Tongue (tissue), 2 donors: Measurements from ENCODE around the gene NTF3. TPM values are rescaled to one million over a fixed set of nuclear protein-coding genes. Genes with fewer than 3 reads are reported as not detected.
"Not testable (repeated sequence)": the region's sequence is repeated elsewhere in the genome, so short reads cannot be mapped to it uniquely, and the experiment has no call there.

Source experiments
- DNase-seq: peaks from one replicate; pipeline ENCODE4 v3.0.0-alpha.2; 2015
- total RNA-seq: library from RNA; depleted of rRNA; stranded (reverse); fragments of >200 nt; gene quantifications from one replicate; pipeline ENCODE4 v1.2.3, GENCODE V29; 2014

Gene NTF3
- total RNA-seq, 1 donor from 2014 or later: 1.6 TPM

DNA sequence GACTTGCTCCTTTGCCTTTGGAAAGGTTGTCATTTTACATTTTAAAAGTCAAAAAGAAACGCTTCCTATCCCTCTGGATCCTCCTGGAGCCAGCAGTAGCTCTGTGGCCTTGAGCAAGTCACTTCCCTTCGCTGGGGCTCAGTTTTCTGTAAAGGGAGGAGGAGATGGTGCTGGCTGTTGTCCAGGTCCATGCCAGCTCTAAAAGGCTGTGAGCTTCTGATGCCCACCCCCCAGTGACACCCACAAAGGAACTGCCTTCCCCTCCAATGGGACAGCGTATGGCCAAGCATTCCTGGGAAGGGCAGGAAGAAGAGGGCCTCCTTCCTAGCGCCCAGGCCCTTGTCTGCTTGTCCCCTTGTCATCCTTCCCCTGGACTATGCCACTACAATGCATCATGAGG, 81.5 kb downstream of the NTF3 start:
- no peak for DNase-seq

DNA sequence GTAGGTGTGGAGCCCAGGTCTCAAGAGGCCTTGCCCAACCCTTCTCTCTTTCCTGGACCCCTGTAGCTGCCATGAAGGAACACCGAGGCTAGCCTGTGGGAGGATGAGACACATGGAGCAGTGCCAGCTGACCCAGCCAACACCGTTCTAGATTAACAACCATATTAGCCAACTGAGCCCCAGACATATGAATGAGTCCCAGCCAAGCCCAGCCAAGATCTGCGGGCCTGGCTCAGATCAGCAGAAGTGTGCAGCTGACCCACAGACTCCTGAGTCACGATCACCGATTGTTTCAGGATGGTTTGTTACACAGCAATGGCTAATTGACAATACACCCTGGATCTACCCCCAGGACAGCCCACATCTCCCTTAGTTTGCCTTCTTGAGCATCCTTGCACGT, 82.1 kb downstream of the NTF3 start:
- DNase-seq: no peak

DNA sequence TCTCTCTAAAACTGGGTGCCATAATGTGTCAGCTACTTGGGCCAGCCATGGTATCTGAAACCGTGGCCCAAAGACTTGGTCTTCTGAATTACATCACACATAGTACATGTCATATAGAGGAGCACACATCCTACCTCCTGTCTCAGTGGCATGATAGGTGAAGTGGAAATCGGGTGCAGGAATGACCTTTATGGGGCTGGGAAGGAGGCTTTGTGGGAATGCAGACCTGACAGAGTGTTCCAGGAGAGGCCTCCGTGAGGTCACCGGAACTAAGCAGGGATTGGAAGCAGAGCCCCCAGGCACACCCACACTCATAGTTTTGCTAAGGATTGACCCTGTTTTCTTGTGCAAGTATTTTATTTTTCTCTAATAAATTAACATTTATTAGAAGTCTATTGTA, 82.6 kb downstream of the NTF3 start:
- DNase-seq: no peak

DNA sequence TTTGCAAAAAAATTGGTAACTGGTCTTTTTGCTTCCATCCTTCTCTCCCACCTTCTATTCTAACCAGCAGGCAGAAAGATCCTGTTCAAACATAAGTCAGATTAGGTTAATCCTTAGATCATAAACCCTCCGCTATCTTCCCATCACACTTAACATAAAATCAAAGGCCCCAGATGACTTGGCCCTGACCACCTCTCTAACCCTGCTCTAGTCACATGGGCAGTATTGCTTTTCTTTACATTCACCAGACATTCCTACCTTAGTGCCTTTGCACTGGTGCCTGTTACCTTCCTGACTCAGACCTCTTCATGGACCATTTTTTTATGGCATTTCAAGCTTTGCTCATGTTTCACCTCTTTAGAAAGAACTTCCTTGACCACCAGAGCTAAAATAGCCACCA, 83.5 kb downstream of the NTF3 start:
- no peak for DNase-seq

DNA sequence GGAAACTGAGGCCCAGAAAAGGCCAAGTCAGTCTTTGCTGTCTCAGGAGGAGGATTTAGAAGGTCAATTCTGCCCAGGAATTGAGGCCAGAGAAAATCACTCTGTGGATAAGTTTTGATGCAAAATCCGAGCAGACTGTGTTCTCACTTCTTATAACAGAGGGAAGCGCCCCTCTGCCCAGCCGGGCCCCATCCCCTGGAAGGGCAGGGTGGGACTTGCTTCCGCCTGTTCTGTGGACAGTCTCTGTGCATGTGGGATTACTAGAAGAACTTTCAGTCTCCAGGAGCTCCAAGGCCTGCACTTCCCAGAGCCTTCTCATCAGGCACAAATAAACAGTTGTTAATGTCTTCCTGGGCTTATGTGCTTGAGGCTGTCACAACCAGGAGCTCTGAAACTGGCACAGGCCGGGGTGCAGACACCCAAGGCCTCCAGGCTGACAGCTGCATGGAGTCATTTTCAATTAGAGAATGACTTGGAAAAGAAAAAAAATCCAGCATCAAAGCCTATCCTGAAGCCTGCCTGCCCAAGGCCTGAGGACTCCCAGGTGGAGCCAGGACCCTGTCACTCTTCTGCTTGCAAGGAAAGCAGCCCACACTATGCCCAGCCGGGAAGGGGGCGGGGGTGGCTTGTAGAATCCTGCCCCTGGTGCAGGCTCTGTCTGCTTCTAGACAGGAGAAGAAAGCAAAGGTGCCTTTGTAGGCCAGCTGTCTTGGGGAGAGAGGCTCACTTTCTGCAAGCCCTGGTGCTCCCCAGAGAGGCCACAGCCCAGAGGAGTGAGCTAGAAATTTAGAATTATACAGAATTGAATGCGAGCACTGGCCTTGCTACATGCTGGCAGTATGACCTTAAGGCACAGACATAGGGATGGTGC, 84.7 kb downstream of the NTF3 start:
- DNase-seq: peak; percentile 75

DNA sequence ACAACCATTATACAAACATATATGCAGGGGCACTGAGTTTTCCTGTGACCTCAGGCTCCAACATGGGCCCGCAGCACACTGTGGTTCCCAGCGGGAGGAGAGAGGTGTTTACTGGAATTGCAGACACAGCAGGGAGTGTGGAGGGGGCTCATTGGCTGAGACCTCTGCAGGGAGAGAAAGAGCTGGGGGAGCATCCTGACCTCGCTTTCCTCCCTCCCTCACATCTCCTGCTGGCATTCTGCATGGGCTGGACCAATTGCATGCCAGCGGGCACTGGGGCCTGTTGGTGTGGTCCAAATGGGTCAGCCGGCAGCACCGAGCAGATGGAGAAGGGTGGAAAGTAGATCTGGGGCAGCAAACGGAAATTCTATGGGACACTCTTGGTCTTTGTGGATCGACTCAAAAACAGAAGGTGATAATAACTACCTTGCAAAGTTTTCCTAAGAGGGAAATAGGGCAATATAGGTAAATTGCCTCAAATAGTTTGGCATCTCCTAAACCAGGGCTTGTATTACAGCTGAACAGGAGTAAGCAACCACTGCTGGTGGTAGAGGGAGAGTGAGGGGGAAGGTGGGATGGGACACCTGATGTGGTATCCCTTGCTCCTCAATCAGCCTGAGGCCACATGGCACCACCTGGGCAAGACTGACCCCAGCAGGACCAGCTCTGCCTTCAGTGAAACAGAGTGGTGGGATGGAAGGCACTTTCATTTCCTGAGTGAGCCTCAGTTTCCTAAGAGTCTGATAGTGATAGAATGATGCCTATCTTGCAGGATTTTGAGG, 86.9 kb downstream of the NTF3 start:
- no peak for DNase-seq

DNA sequence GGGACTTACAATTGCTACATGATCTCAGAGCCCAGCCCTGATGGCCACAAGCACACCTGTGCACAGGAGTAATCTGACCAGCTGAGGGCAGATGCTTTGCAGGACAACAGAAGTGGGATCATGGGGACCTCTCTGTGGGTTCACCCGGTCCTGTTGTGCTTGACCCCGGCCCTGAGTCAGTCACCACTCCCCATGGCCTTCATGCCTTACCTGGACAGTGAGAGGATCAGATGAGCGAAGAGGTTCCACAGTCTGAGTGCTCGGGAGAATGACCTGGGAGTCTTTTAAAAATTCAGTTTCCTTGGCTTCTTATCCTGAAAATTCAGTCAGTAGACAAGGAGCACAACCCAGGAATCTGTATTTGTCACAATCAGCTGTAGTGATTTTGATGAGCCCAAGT, 88.1 kb downstream of the NTF3 start:
- DNase-seq: no peak

DNA sequence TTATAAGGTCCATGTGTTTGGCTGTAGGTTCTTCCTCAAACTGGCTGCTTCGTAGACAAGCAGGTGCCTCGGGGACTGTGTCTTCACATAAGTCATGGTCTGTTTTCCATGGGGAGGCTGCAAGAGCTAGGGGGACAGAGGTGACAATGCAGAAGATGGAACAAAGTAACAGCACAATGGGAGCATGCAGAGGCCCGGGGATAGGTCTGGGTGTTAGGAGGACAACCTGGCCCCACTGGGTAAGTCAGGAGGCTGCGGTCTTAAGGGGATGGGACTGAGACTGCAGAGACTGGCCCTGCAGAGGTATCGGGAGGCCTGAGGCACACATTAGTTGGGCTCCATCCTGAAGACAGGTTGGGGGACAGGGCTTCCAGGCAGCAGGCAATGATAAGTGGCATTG, 88.9 kb downstream of the NTF3 start:
- DNase-seq: no peak

DNA sequence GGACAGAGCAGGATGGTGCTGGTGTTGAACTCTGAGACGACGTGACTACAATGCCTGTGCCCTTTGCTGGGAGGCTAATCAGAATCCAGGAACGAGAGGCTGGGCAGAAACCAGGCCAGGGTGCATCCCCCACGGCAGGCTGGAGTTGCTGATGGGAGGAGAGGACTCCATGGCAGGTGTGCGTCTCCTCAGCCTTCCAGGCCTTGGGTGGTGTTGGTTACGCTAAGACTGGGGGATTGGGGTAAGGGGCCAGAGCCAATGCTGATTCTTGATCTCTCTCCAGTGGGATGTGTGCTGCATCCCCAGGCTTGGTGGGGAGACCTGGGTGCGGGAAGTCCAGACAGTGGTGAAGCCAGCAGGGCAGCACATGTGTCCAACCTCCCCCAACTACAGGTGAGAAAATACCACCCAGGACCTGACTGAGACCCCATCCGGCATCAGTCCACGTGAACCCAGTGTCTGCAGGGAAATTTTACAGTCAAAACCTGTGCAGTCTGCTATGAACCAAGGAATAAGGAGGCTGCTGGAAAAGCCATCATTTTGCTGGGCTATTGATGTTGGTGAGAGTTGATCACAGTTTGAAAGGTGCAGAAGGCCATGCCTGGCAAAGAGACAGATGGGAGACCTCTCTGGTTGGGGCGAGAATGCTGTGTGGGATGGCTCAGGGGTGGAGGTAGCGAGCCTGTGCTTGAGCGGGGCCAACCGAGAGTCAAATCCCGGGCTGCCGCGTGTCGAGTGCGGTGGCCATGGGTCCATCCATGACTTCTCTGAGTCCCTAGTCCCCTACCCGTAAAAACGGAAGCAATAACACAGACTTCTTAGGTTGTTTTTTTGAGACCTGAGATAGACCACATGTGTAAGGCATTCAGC, 89.8 kb downstream of the NTF3 start:
- DNase-seq: no peak

DNA sequence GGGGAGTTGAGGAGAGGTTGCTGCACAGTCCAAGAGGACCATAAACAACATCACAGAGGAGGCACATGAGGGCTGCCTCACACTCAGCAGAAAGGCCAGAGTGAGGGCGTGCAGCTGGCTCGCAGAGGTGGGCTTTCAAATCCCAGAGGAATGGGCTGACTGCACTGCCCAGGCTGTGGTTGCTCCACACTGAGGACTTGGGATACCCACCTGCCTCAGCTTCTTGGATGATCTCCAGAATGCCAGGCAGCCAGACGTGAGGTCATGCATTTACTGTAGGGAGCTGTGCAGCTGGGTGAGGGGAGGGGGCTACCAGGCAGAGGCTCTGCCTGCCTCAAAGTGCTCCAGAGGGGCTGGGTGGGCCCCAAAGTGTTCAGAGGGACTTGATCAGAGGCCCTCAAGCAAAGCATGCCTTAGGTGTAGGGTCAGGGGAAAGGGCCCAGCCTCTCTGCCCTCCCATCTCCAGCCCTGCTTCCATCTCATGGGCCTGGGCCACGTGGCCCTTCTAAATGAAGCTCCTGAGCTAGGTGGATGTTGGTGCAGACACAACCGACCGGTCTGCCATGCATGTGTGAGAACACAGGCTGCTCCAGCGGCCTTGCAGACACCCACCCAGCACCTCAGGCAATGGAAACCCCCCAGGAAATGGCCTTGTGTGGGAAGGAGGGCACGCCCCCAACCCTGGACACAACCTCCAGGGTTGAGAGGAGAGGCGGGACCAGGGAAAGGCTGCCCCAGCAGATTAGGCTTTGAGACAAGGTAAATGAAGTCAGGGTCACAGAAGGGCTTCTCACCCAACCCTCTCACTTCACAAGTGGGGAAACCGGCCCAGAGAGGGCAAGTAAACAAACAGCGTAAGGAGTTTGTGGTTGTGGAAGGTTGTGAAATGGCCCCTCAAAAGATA, 90.8 kb downstream of the NTF3 start:
- peak; percentile 69 for DNase-seq

DNA sequence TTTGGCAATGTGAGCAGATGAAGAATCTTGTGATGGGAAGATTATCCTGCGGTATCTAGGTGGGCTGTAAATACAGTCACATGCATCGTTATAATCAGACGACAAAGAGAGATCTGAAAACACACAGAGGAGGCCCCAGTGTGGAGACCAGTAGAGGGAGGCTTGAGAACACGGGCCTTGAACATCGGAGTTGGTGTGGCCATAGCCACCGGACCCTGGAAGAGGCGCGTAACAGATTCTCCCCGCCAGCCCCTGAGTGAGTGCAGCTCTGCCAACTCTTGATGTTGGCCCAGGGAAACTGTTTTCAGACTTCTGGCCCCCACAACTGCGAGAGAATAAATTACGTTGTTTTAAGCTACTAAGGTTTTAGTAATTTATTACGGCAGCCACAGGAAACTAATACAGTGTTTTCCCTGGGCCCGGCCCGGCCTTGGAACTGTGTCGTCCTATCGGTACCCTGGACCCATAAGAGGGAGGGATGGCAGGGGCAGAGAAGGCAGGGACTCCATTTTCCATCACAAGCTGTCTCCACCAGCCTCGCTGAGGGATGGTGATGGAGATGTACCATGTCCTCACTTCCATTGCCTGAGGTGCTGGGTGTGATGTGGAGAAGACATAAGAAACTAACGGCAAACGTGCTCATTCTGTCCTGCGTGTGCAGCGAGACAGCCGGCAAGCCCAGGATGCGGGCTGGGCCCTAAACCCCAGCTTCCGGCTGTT, 91.6 kb downstream of the NTF3 start:
- no peak for DNase-seq

DNA sequence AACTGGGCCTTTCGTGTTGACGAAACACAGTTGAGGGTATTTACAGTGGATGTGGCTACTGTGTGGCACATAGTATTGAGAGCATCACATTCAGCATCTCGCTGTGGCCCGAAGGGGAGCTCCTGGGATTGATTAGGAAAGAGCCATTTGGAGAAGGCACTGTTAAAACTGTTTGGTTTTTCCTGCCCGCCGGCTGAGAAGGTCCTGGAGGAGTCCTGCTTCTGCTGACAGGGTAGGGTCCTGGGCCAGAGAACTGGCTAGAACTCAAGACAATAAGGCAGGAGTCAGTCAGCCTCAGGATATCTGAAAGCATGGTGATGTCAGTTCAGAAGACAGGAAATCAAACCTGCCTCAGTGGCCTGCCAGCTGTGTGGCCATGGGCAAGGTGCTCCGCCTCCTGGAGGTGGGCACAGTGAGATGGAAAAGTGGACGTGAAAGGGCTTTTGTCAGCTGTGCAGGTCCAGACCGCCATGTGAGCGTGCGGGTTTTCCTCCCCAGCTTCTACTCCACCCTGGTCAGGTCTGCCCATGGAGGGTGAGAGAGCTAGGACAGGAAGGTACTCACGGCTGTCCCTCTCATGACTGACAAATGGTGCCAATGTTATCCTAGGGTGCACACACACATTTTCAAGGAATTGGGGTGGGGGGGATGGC, 92.3 kb downstream of the NTF3 start:
- no peak for DNase-seq

DNA sequence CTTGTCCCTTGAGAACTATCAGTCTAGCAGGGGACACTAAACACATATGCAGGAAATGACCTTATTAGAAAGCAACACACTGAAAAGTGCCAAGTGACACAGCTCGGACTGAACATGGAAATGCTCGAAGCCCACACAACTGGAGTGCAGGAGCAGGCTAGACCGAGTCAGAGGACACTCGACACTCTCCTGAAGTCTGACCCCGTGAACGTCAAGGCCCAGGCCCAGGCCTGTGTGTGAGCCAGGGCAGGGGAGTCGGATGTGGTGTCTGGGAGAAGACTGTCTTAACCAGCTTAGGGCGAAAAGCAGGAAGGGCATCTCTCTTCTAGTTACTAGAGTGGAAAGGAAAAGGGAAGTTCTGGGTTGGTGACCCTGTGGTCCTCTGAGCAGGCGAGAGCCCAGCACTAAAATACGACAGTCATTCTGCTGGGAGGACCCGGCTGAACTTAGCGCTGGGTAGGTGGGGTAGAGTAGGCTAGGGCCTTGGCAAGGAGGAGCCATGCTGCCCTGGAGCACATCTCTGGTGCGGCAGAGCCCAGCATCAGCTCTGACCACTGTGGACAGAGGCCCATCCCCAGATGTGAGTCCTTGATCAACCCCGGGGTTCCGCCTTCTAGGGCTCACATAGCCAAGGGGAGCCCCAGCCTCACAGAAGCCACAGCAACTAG, 93.0 kb downstream of the NTF3 start:
- DNase-seq: no peak

DNA sequence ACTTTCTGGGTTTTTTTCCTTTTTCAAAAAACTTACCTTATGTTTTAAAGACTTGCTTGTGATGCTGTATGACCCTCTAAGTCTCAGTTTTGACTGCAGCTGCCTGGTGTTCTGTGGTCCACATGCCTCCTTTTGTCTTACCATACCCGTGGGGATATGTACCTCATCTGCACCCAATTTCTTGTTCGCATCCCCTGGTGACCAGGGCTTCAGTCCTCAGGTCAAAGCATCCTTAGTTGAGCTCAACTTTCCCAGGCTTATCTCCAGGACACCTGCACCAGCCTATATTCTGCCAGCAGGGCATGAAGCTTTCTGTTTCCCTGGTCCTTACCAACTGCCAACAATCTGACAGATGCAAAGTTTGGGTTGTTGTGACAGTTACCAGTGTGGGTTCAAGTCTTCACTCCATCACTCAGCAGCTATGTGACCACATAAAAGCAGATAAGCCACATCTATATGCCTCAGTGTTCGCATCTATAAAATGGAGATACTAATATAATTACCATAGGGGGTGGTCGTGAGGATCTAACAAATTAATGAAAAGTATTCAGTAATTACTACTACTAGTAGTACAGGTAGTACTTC, 94.0 kb downstream of the NTF3 start:
- no peak for DNase-seq

DNA sequence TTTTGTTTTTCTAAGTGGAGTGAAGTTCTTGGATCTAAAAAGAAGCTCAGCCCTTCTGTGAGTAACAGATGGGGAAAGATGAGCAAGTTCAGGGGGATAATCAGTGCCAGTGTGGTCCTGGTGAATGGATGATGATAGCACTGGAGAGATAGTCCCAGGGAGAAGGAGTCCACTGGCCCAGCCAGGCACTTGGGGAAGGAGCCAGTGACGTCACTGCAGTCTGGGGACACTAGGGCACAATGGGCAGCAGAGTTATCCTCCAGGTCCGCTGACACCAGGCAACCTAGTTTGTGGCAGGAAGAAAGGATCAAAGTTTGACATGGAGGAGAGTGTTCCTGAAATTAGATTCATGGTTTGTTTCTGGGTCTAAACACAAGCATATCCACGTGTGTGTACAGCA, 101.5 kb downstream of the NTF3 start:
- no peak for DNase-seq

DNA sequence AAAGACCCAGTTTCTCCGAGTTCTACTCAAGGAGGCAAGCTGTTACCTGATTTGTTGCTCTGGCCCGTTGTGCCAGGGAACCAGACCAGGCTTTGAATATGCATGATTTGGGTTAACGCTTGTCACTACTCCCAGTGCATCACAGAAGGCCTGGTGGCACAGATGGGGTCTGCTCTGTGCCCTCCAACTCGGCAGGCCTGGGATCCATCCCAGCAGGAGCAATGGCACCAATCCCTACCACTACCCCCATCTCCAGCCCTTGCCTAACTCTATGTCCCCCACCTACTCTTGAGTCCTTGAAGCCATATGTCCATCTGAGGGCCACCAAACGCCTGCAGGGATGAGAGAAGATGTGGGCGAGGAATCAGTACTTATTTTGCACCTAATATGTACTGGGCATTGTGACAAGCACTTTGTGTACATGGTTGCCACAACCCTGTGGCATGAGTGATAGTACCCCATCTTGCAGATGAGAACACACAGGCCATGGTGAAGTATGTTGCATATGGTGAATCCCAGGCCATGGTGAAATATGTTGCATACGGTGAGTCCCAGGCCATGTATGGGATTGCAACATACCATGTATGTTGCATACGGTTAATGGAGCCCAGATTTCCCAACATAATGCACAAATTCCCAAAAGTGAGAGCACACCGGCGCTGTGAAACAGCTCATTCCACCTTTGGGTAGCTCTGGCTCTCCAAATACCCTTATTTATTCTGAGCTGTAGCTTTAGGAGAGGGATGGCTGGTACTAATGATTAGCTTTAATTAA, 102.7 kb downstream of the NTF3 start:
- no peak for DNase-seq

DNA sequence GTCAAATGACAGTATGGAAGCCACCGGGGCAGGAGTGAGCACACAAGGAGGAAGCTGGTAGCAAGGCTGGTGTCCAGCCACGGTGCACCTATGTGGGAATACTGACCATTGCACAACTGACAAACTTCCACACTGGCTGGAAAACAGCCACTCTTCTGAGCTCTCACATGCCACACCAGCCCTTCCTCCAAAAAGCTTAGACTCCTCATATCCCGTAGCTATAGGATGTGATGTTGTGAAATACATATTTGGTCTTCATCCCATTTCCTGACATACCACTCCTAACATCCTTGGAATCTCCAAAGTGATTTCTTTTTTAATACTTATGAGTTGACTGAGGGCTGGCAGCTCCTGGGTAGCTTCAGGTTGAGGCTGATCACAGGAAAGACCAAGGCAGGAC, 103.6 kb downstream of the NTF3 start:
- DNase-seq: no peak

DNA sequence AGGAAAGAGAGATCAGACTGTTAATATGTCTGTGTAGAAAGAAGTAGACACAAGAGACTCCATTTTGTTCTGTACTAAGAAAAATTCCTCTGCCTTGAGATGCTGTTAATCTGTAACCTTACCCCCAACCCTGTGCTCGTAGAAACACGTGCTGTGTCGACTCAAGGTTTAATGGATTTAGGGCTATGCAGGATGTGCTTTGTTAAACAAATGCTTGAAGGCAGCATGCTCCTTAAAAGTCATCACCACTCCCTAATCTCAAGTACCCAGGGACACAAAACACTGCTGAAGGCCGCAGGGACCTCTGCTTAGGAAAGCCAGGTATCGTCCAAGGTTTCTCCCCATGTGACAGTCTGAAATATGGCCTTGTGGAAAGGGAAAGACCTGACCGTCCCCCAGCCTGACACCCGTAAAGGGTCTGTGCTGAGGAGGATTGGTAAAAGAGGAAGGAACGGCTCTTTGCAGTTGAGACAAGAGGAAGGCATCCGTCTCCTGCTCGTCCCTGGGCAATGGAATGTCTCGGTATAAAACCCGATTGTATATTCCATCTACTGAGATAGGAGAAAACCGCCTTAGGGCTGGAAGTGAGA, 105.2 kb downstream of the NTF3 start:
- not testable (repeated sequence) for DNase-seq
